Suppressor macrophage (primary cell): Measurements from ENCODE around the gene SLC6A6.
"Not testable (repeated sequence)": the region's sequence is repeated elsewhere in the genome, so short reads cannot be mapped to it uniquely, and the experiment has no call there.

Source experiments
- DNase-seq, 4 experiments: peaks; one replicate each; pipeline ENCODE4 v3.0.0-alpha.2; 2020 to 2022

Gene SLC6A6

GRCh38 chr3:14398797-14399106 lies 3.7 kb upstream of the SLC6A6 start:
- DNase-seq = no peak

- no peak for DNase-seq
Observed at GRCh38 chr3:14401692-14402303, 608 bp upstream of the SLC6A6 start.

- DNase-seq = peak; percentile 73 to 88 (median 85)
Observed at GRCh38 chr3:14403619-14404155, 1.3 kb downstream of the SLC6A6 start.

GRCh38 chr3:14404186-14404585 lies 1.8 kb downstream of the SLC6A6 start:
- DNase-seq = no peak

GRCh38 chr3:14404631-14405359 lies 2.4 kb downstream of the SLC6A6 start:
- peak in 2 of 4 experiments; percentile 28 for DNase-seq

GRCh38 chr3:14405360-14406238 lies 3.2 kb downstream of the SLC6A6 start:
- peak; percentile 63 to 86 (median 80) for DNase-seq

GRCh38 chr3:14406336-14406735 lies 3.9 kb downstream of the SLC6A6 start:
- no peak for DNase-seq

GRCh38 chr3:14406766-14407165 lies 4.4 kb downstream of the SLC6A6 start:
- no peak for DNase-seq

- DNase-seq = no peak
Observed at GRCh38 chr3:14407203-14407602, 4.8 kb downstream of the SLC6A6 start.

- not testable (repeated sequence) for DNase-seq
Observed at GRCh38 chr3:14409779-14410063, 7.3 kb downstream of the SLC6A6 start.

GRCh38 chr3:14410106-14410502 lies 7.7 kb downstream of the SLC6A6 start:
- DNase-seq = peak; percentile 39 to 63 (median 58)

GRCh38 chr3:14410503-14411165 lies 8.2 kb downstream of the SLC6A6 start:
- peak; percentile 93 to 98 (median 95) for DNase-seq

- DNase-seq = no peak
Observed at GRCh38 chr3:14411166-14411526, 8.7 kb downstream of the SLC6A6 start.

GRCh38 chr3:14411988-14412387 lies 9.6 kb downstream of the SLC6A6 start:
- DNase-seq = no peak

- no peak for DNase-seq
Observed at GRCh38 chr3:14412831-14413380, 10.5 kb downstream of the SLC6A6 start.

- peak in 3 of 4 experiments; percentile 53 to 61 (median 60) for DNase-seq
Observed at GRCh38 chr3:14413381-14414071, 11.1 kb downstream of the SLC6A6 start.

- DNase-seq = peak; percentile 48 to 62 (median 60)
Observed at GRCh38 chr3:14414846-14415464, 12.5 kb downstream of the SLC6A6 start.

- peak; percentile 45 to 77 (median 64) for DNase-seq
Observed at GRCh38 chr3:14415501-14415900, 13.1 kb downstream of the SLC6A6 start.

GRCh38 chr3:14416453-14416852 lies 14.0 kb downstream of the SLC6A6 start:
- DNase-seq = no peak

- peak; percentile 83 to 92 (median 88) for DNase-seq
Observed at GRCh38 chr3:14418296-14419250, 16.2 kb downstream of the SLC6A6 start.
